ENCODE data around the gene PDSS2.

GRCh38 chr6:107386904-107387303 lies 72.5 kb downstream of the PDSS2 start:
- TF ChIP-seq CTCF (IDR thresholded peaks at IDR 0.05; ENCODE audit: low read depth, low read length) (no peak), POLR2A (IDR thresholded peaks at IDR 0.05; ENCODE audit: extremely low read depth, insufficient read length) (no peak), MAX (IDR thresholded peaks at IDR 0.05; ENCODE audit: low read depth, low read length) (no peak), MYC (IDR thresholded peaks at IDR 0.05; ENCODE audit: low read depth, low read length) (no peak)
